KOPT-K1 (cell line): ENCODE results near the gene FRK.

Experiments used
- H3K27ac ChIP-seq: fragments of 200-600 bp; sonication (generic); 2 replicates; pipeline ENCODE4 v1.5.1; 2016; ENCODE audit warnings: antibody characterized with exemption, mild to moderate bottlenecking, low read depth, low read length; ENCODE audit not compliant: poor library complexity, severe bottlenecking
- H3K36me3 ChIP-seq: fragments of 200-600 bp; sonication (generic); 2 replicates; pipeline ENCODE4 v1.5.1; 2017; ENCODE audit warnings: antibody characterized with exemption, mild to moderate bottlenecking, low read length, moderate library complexity; ENCODE audit not compliant: insufficient read depth
- H3K9me3 ChIP-seq: fragments of 200-600 bp; sonication (generic); 2 replicates; pipeline ENCODE4 v1.5.1; 2017; ENCODE audit warnings: antibody characterized with exemption, low read length, mild to moderate bottlenecking; ENCODE audit not compliant: insufficient read depth, poor library complexity, severe bottlenecking

FRK gene

DNA sequence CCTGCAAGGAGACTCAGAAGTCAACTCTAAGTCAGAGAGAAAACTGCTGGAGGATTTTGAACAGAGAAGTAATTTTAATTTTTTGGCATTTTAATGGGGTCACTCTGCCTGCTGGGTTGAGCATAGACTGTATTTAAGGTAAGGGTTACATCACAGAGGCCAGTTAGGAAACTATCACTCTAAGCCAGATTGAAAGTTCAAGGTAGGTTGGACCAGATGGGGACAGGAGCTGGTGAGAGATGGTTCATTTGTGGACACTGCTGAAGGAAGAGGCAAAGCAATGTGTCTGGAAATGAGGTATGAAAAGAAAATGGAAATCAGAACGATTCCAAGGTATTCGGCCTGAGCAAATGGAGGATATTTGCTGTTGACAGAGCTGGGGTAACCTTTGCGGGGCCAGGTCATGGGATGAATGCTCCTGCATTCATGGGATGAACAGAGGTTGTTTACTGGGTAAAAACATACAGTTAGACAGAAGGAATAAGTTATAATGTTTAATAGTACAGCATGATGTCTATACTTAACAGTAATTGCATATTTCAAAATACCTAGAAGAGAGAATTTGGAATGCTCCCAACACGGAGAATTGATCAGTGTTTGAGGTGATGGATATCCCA is 26.9 kb downstream of the FRK start:
- Histone ChIP-seq H3K9me3 (no peaks in the 10 kb centered on the region), H3K27ac (no peak overlapping the region), H3K36me3 (no peaks in the 10 kb centered on the region)

DNA sequence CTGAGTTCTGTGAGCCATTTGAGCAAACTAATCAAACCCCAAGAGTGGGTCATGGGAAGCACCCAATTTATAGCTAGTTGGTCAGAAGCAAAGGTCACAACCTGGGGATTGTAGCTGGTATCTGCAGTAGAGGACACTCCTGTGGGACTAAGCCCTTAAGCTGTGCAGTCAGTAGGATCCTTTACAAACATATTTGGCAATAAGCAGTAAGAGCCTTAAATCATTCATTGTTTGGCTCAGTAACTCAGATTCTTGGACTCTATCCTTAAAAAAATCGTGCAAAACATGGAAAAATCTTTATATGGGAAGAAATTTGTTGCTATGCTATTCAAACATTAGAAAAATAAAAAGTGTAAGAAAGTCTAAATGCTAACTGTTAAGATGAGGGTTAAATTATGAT is 29.9 kb downstream of the FRK start:
- no peaks in the 10 kb centered on the region for H3K9me3 ChIP-seq
- no peaks in the 10 kb centered on the region for H3K36me3 ChIP-seq
- H3K27ac ChIP-seq = no peak overlapping the region

DNA sequence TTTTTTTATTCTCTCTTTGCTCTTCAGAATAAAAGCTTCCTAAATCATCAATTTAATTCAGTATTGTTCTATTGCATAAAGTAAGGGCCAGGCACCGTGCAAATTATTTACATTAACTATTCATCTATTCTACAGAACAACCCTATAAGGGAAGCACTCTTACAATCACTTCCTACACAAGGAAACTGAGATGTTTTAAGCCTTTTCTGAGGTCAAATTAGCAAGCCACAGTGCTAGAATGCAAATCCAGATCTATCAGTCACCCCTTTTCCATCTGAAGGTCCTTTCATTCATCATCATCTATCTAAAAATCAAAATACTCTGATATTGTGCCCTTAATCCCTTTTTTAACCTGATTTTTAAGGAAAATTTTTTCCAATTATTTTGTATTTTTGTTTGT is 31.2 kb downstream of the FRK start:
- no peaks in the 10 kb centered on the region for H3K9me3 ChIP-seq
- no peak overlapping the region for H3K27ac ChIP-seq
- H3K36me3 ChIP-seq = no peaks in the 10 kb centered on the region

DNA sequence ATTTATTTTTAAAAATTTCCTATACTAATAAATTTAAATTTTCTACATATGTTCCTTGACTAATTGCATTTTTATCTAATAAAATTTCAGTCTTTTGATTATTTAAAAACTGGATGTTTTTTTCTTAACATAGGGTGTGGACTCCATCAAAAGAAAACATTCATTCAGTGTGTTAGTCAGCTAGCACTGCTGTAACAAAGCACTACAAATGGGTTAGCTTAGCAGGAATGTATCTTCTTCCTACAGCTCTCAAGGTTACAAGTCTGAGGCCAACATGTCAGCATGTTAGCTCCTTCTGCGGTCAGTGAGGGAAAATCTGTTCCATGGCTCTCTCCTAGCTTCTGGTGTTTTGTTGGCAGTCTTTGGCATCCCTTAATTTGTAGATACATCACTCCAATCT is 32.5 kb downstream of the FRK start:
- Histone ChIP-seq H3K36me3 (no peaks in the 10 kb centered on the region), H3K27ac (no peak overlapping the region)

DNA sequence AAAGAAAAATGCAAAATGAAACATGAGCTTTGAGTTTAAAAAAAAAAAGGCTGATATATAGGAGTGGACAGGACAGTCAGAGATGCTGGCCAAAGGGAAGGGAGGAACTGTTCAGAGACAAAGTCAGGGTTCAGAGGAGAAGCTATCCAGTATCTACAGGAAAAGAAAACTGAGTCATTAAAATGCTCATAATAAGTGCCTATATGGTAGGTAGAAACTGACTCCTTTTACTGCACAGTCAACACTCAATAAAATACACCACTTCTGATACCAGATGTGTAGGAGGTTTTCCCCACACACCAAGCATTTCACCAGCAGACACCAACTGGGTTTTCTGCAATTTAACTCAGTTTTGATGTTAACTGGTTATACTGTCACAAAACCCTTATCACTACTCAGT is 32.9 kb downstream of the FRK start:
- H3K36me3 ChIP-seq = no peaks in the 10 kb centered on the region
- no peak overlapping the region for H3K27ac ChIP-seq
- no peaks in the 10 kb centered on the region for H3K9me3 ChIP-seq

More for the DNA sequence above, 32.5 kb downstream of the FRK start:
- no peaks in the 10 kb centered on the region for H3K9me3 ChIP-seq

DNA sequence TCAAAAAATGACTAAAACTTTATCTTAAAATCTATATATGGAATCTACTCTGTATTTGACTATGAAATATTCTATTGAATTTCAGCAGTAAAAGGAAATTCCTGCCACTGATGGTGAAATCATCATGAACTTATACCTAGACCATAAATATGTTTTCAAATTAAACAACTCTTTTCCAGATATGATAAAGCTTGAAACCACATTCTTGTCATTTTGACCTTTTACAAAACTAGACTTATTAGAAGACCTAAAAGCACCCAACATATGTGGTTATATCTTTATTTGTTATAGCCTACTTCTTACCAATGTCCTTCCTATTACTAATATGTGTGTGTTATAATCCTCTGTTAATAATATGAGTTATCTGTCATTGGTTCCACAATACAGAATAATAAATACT is 35.3 kb downstream of the FRK start:
- no peaks in the 10 kb centered on the region for H3K36me3 ChIP-seq
- no peaks in the 10 kb centered on the region for H3K9me3 ChIP-seq
- H3K27ac ChIP-seq = no peak overlapping the region

DNA sequence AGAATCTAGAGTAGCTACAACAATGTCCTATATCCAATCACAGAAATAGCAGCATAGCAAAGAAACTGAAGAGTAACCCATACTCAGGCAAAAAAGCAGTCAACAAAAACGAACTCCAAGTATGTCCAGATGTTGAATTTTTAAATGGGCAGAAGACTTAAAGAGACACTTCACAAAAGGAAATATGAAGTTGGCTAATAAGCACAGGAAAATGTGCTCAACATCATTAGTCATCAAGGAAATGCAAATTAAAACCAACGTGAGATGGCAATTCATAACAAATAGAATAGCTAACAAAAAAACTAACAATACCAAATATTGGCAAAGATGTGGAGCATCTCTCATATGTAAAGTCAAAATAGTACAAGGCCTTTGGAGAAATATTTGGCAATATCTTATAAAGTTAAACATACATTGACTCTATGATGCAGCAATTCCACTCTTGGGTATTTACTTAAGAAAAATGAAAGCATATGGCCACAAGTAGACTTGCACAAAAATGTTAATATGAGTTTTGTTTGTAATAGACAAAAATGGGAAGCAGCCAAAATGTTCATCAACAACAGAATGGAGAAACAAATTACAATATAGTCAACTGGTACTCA is 37.7 kb downstream of the FRK start:
- Histone ChIP-seq H3K36me3 (no peaks in the 10 kb centered on the region), H3K9me3 (no peaks in the 10 kb centered on the region), H3K27ac (no peak overlapping the region)

DNA sequence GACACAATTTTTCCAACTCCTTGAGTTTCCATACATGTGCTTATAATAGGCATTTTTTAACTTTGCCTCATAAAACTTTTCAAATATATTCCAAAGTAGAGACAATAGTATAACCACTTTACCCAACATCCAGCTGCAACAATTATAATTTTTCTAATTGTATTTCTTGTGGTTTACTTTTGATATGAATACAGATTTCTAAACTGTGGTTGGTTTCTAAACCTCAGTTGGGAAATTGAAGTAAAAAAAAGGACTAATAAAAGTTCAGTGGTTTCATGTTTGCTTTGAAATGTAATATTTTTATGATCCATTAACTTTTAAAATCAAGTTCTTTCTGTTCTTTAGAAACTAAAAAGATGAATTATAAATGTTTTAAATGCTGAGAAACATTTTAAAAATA is 40.0 kb downstream of the FRK start:
- Histone ChIP-seq H3K9me3 (no peaks in the 10 kb centered on the region), H3K36me3 (no peaks in the 10 kb centered on the region), H3K27ac (no peak overlapping the region)

DNA sequence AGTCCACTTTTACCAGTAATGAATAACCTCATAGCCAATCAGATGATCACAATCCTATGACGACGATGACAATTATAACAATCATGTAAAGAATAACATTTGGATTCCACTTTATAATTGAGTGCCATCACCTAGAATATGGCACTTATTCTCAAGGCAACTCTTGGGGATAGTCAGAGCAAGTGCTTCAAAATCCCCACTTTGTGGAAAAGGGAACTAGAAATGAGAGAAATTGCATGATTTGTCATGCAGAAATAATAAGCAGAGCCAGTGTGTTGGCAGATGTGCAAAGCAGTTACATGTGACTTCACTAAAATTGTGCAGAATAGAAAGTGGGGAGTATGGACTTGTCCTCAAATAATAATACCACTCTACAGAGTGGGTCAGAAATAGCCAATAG is 41.3 kb downstream of the FRK start:
- H3K27ac ChIP-seq = no peak overlapping the region
- H3K36me3 ChIP-seq = no peaks in the 10 kb centered on the region
- no peaks in the 10 kb centered on the region for H3K9me3 ChIP-seq

DNA sequence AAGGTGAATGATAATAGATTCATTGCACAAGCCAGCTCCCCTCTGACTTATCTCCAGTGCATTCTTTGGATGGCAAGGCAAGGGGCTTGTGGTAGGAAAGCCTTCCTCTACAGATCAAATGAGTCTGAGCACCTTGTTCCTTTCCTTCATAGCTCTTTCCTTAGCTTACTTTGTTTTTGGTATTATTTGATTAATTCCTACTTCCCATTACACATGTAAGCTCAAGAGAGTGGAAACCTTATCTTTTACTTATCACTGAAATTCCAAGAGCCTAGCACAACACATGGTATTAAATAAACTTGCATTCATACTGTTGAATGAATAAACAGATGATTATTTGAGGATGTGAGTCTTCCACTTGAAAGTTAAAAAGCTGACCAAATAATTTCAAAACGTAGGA is 41.7 kb downstream of the FRK start:
- Histone ChIP-seq H3K9me3 (no peaks in the 10 kb centered on the region), H3K36me3 (no peaks in the 10 kb centered on the region), H3K27ac (no peak overlapping the region)

DNA sequence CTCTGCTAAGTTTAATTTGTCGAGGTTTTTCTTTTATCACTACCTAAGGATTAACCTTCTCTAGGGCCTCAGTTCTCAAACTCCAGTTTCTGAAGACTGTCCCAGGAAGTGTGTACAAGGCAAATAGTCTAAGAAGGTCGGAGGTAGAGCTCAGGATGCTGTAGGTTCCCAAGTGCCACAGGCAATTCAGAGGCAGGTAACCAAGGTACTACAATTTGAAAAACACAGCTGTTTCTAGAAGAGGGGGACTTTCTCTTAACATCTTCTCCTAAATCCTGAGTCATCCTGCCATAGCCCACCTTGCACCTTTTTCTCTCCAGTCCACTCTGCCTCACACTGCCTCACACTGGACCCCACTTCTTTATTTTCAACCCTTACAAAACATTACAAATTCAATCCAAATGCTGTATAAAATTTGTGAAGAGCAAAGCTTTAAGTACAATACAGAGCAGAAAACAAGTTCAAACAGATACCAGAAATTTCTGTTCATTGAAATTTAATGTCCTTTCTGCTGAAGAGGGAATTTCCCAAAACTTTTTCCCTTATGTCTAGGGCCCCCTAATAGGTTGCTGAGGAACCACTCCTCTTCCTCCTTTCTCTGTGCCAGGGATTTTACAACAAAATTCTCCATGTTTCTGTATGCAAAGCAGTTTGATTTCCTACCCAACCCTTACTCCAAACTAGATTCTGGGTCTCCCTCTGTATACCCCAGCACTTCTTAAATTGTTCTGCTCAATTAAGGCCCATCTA is 43.0 kb downstream of the FRK start:
- no peak overlapping the region for H3K27ac ChIP-seq

DNA sequence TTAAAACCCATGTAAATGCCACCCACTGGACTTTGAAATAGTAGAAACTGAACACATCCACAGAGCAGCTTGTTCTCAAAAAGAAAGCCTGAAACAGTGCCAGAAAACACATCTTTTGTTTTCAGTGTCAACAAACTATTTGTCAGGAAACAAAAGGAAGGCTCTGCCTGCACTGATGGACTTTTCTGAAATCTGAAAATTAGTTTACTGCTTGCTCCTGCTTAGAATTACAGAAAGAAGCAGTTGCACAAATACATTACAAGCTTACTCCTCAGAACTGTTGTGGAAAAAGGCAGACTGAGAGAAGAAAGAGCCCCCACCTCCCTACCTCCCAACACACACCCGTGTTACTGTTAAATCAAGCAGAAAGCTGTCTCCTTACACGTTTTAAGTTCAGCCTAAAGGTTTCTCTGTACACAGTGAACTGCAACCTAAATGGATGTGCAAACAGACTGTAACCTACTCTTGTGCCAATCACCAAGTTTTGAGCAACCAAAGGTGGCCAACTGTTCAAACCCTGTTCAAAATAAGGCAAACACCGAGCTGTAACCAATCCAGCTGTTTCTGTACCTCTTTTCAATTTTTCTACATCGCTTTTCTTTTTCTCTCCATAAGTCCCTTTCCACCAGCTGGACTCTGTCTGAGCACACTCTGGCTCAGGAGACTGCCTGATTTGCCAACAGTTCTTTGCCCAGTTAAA is 43.7 kb downstream of the FRK start:
- Histone ChIP-seq H3K9me3 (no peaks in the 10 kb centered on the region), H3K27ac (no peak overlapping the region), H3K36me3 (no peaks in the 10 kb centered on the region)

More for the DNA sequence above, 43.0 kb downstream of the FRK start:
- H3K36me3 ChIP-seq = no peaks in the 10 kb centered on the region
- no peaks in the 10 kb centered on the region for H3K9me3 ChIP-seq

DNA sequence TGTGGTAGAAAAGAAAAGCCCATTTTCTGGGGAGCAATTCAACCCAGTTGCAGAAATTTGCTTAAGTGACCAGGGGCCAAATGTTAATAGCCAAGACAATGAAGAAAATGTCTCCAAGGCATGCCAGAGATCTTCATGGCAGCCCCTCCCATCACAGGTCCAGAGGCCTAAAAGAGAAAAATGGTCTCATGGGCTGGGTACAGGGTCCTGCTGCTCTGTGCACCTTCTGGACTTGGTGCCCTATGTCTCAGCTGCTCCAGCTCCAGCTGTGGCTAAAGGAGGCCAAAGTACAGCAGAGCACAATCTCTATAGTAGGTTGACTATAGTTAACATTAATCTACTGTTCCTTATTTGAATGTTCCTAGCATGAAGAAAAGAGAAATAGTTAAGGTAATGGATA is 44.7 kb downstream of the FRK start:
- Histone ChIP-seq H3K27ac (no peak overlapping the region), H3K36me3 (no peaks in the 10 kb centered on the region), H3K9me3 (no peaks in the 10 kb centered on the region)

DNA sequence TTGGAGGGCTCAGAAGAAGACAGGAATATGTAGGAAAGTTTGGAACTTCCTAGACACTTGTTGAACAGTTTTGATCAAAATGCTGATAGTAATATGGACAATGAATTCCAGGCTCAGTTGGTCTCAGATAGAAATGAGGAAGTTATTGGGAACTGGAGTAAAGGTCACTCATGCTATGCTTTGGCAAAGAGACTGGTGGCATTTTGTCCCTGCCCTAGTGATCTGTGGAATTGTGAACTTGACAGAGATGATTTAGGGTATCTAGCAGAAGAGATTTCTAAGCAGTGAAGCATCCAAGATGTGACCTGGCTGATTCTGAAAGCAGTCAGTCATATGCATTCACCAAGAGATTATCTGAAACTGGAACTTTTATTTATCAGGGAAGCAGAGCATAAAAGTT is 45.1 kb downstream of the FRK start:
- H3K27ac ChIP-seq = no peak overlapping the region
- no peaks in the 10 kb centered on the region for H3K9me3 ChIP-seq
- no peaks in the 10 kb centered on the region for H3K36me3 ChIP-seq

DNA sequence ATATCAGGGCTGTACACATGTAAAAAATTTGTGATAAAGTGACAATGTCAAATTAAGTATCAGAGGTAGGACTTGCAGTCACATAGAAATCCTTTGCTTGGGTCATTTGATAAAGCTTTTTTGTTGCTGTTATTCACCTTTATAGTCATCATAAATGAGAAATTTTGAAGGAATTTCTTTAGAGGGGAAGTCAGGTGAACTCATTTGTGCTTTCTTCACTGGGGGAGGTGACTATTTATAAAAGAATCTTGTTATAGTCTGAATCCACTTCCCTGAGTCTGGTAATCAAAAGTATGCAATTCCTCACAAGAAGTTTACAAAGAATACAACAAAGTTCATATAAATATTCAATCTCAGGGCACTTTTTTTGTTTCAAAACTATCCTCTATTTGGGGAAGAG is 47.7 kb downstream of the FRK start:
- H3K36me3 ChIP-seq = no peaks in the 10 kb centered on the region
- H3K9me3 ChIP-seq = no peaks in the 10 kb centered on the region
- H3K27ac ChIP-seq = no peak overlapping the region
